ENCODE measurements around the gene RRP1. TPM values are rescaled to one million over a fixed set of nuclear protein-coding genes. Genes with fewer than 3 reads are reported as not detected.

RRP1 gene
- total and polyA plus RNA-seq, 10 of the 15 experiments (the other 5 are each of a cell fraction or from before 2014, with no cell fraction given), result 0.34 to 70.8 (median 35.1) TPM

DNA sequence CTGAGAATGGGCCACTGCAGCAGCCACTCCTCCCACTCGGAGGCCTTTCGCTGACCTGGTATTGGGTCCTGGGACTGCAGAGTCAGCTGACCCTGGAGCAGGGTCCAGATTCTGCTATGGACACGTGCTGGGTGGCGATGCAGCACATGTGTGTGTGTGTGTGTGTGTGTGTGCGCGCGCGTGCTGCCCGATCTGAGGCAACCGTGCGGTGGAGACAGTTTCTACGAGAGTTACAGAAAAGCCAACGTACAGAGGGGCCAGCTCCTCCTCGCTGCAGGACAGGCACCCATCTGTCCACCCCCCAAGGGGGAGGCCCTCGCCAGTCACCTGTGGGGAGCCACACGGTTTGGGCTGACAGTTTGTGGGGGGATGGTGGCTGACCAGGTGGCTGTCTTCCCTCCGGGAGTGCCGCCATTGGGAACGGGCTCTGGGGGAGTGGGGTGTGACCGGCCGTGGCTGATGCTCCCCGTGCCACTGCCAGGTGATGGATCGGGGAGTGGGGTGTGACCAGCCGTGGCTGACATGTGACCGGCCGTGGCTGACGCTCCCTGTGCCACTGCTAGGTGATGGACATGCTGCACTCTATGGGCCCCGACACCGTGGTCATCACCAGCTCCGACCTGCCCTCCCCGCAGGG is 37.3 kb upstream of the RRP1 start:
- TF ChIP-seq JUNB (IDR thresholded peaks at IDR 0.05) (no peak), TAF1 (IDR thresholded peaks at IDR 0.05; ENCODE audit: borderline replicate concordance, low read depth, low read length) (no peak), LARP7 (IDR thresholded peaks at IDR 0.05) (no peak), POLR2A (IDR thresholded peaks at IDR 0.05; ENCODE audit: low read depth, low read length) (peak; percentile 52; the same call in 1 of the 2 replicates), HDAC6 (IDR thresholded peaks at IDR 0.05; ENCODE audit: unreplicated experiment) (no peak)
- POLR2A ChIA-PET, result no interaction called here
- in situ Hi-C loops (cut with MboI) (no loop called here), intact Hi-C loops (cut with micrococcal nuclease; ENCODE audit: unreplicated experiment) (no loop called here)
- no peaks in the 10 kb centered on the region for H3K27me3 ChIP-seq (replicated peaks in 1 of 2; ENCODE audit: control insufficient read depth in 2 of 2, insufficient read depth in 2 of 2, low read length in 1 of 2)
- no peak overlapping the region for H3K4me3 ChIP-seq
- H3K4me1 ChIP-seq (ENCODE audit: control insufficient read depth, insufficient read depth, low read length), result no peaks in the 10 kb centered on the region
- peaks cover 7 to 48% of the 10 kb centered on the region in 2 experiments; a peak in 3 of 4 replicates for H3K36me3 ChIP-seq (ENCODE audit: control insufficient read depth in 2 of 2, insufficient read depth in 2 of 2, low read length in 1 of 2)
- CTCF ChIA-PET, result no interaction called here
- RAD21 ChIA-PET (ENCODE audit: unreplicated experiment), result no interaction called here
- DNase-seq (ENCODE audit: low read depth, low spot score) (no peak), FAIRE-seq (no peak), ATAC-seq (no peak)
- H4K20me1 ChIP-seq (ENCODE audit: control insufficient read depth, insufficient read depth), result no peaks in the 10 kb centered on the region
- 94% methylated on average over 31 of the region's 31 CpGs for WGBS (ENCODE audit: insufficient coverage, insufficient replicate concordance, low lambda C conversion rate, missing lambda C conversion rate)
- SMC1A ChIA-PET (ENCODE audit: uncharacterized antibody, unreplicated experiment), result no interaction called here
- H3K79me2 ChIP-seq (ENCODE audit: control insufficient read depth, insufficient read depth, low read length), result no peaks in the 10 kb centered on the region
- no peaks in the 10 kb centered on the region for H3K9me3 ChIP-seq (replicated peaks; ENCODE audit: control insufficient read depth, insufficient read depth, low read length)
- H3K27ac ChIP-seq (ENCODE audit: control insufficient read depth, insufficient read depth), result no peak overlapping the region
- H2AFZ ChIP-seq (ENCODE audit: control insufficient read depth, low read depth, low read length), result no peak overlapping the region
- H3K9ac ChIP-seq (ENCODE audit: control insufficient read depth, insufficient read depth, low read length), result no peak overlapping the region
- H3K4me2 ChIP-seq (ENCODE audit: control insufficient read depth, insufficient read depth), result no peak overlapping the region
- no TSS peak for BruUV-seq (replicated peaks)

DNA sequence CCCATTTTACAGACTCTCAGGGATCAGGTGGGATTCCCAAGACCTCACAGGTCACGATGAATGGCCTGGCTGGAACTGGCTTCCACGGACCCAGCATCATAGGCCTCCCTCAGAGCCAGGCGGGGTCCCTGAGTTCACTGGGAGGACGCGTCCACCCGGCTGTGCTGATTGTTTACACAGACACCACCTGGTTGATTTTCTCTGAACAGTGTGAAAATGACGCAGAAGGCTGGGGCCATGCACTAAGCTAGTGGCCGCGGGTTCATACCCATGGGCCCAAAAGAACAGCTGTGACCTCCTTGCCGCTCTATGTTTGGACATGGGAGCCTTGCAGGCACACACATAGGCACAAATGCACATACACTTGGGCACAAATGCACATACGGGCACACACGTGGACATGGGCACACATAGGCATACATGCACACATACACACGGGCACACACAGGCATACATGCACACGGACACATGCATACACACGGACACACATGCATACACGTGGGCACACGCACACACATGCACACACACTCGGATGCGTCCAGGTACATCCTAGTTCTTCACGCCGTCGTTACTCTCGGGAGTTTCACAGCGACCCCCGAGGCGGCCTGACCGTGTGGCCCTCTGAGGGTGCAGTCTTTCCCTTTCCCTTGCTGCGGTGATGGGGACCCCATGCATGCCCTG is 36.5 kb upstream of the RRP1 start:
- Histone ChIP-seq H3K4me2 (ENCODE audit: control insufficient read depth, insufficient read depth) (no peak overlapping the region), H3K27me3 (replicated peaks in 1 of 2; ENCODE audit: control insufficient read depth in 2 of 2, insufficient read depth in 2 of 2, low read length in 1 of 2) (no peaks in the 10 kb centered on the region), H3K27ac (ENCODE audit: control insufficient read depth, insufficient read depth) (no peak overlapping the region), H3K9ac (ENCODE audit: control insufficient read depth, insufficient read depth, low read length) (no peak overlapping the region), H3K4me3 (no peak overlapping the region), H2AFZ (ENCODE audit: control insufficient read depth, low read depth, low read length) (no peak overlapping the region), H3K9me3 (replicated peaks; ENCODE audit: control insufficient read depth, insufficient read depth, low read length) (no peaks in the 10 kb centered on the region), H3K36me3 (ENCODE audit: control insufficient read depth in 2 of 2, insufficient read depth in 2 of 2, low read length in 1 of 2) (peaks cover 9 to 44% of the 10 kb centered on the region in 2 experiments; a peak in 3 of 4 replicates), H4K20me1 (ENCODE audit: control insufficient read depth, insufficient read depth) (no peaks in the 10 kb centered on the region), H3K79me2 (ENCODE audit: control insufficient read depth, insufficient read depth, low read length) (no peaks in the 10 kb centered on the region), H3K4me1 (ENCODE audit: control insufficient read depth, insufficient read depth, low read length) (no peaks in the 10 kb centered on the region)
- DNase-seq (ENCODE audit: low read depth, low spot score) (no peak), FAIRE-seq (no peak), ATAC-seq (no peak)
- in situ Hi-C loops (cut with MboI), result no loop called here
- intact Hi-C loops (cut with micrococcal nuclease; ENCODE audit: unreplicated experiment), result no loop called here
- ChIA-PET CTCF (no interaction called here), RAD21 (ENCODE audit: unreplicated experiment) (no interaction called here), POLR2A (no interaction called here), SMC1A (ENCODE audit: uncharacterized antibody, unreplicated experiment) (no interaction called here)
- 95% methylated on average over 28 of the region's 28 CpGs for WGBS (ENCODE audit: insufficient coverage, insufficient replicate concordance, low lambda C conversion rate, missing lambda C conversion rate)
- BruUV-seq (replicated peaks), result no TSS peak
- no peak for TF ChIP-seq NFXL1 (IDR thresholded peaks at IDR 0.05; ENCODE audit: borderline replicate concordance)
- TF ChIP-seq KDM1A (IDR thresholded peaks at IDR 0.05; ENCODE audit: borderline replicate concordance), result no peak
- TF ChIP-seq RELA (IDR thresholded peaks at IDR 0.05; ENCODE audit: borderline replicate concordance, partially characterized antibody), result no peak
- TF ChIP-seq POLR2AphosphoS5 (IDR thresholded peaks at IDR 0.05; ENCODE audit: low read length), result peak; percentile 34; the same call in 1 of the 2 replicates
- no peak for TF ChIP-seq SMARCA5 (IDR thresholded peaks at IDR 0.05)
- TF ChIP-seq CHD1 (IDR thresholded peaks at IDR 0.05; ENCODE audit: low read depth, low read length), result no peak
- TF ChIP-seq POLR2A (IDR thresholded peaks at IDR 0.05; ENCODE audit: low read depth, low read length), result peak; percentile 74
- TF ChIP-seq IRF4 (IDR thresholded peaks at IDR 0.05; ENCODE audit: low read depth, low read length), result no peak
- TF ChIP-seq SIN3A (IDR thresholded peaks at IDR 0.05; ENCODE audit: low read depth, low read length), result no peak
- TF ChIP-seq ZNF622 (IDR thresholded peaks at IDR 0.05), result no peak
- no peak for TF ChIP-seq RB1 (IDR thresholded peaks at IDR 0.05; ENCODE audit: borderline replicate concordance)
- no peak for TF ChIP-seq TBL1XR1 (IDR thresholded peaks at IDR 0.05; ENCODE audit: low read depth, low read length)
- no peak for TF ChIP-seq ZNF217 (IDR thresholded peaks at IDR 0.05)
- no peak for TF ChIP-seq CBFB (IDR thresholded peaks at IDR 0.05; ENCODE audit: low read depth)

All from GM12878 (cell line).